Lower lobe of right lung (tissue), 2 donors: ENCODE results near the gene MYOT. TPM values are rescaled to one million over a fixed set of nuclear protein-coding genes. Genes with fewer than 3 reads are reported as not detected.

Source experiments
- ATAC-seq, 2 donors: fragments of 200-7000 bp; cut with Tn5 transposase; one replicate each; pipeline ENCODE4 v1.9.1; 2020 to 2022; ENCODE audit warnings: mild to moderate bottlenecking in 2 of 2, moderate library complexity in 2 of 2
- DNase-seq: peaks from one replicate; pipeline ENCODE4 v3.0.0-alpha.2; 2020
- H3K27ac ChIP-seq: fragments of 200-600 bp; one replicate; pipeline ENCODE4 v1.8.0; 2022
- H3K27me3 ChIP-seq: fragments of 200-600 bp; one replicate; pipeline ENCODE4 v1.8.0; 2022; ENCODE audit warnings: low read depth
- H3K36me3 ChIP-seq: fragments of 200-600 bp; one replicate; pipeline ENCODE4 v1.8.0; 2022; ENCODE audit warnings: mild to moderate bottlenecking
- H3K4me1 ChIP-seq: fragments of 200-600 bp; one replicate; pipeline ENCODE4 v1.8.0; 2022
- H3K4me3 ChIP-seq: fragments of 200-600 bp; one replicate; pipeline ENCODE4 v1.8.0; 2022; ENCODE audit warnings: mild to moderate bottlenecking
- H3K9me3 ChIP-seq: fragments of 200-600 bp; one replicate; pipeline ENCODE4 v1.8.0; 2022
- intact Hi-C: fragments of 100-400 bp; cut with DNase I; formaldehyde crosslinking; loops from one replicate; pipeline ENCODE4 v1.11.0; 2022
- long read RNA-seq: library from polyadenylated mRNA; unstranded; transcript quantifications from one replicate; pipeline ENCODE4 v2.0.0, GENCODE V29; 2021
- total RNA-seq: library from RNA; stranded (reverse); fragmentation: NEBNext Ultra II Directional; extraction: Animal tissue kit (Norgen Biotek cat#: 25700); gene quantifications from one replicate; pipeline ENCODE4 v1.2.1, GENCODE V29; 2021
- TF ChIP-seq, protein P1 (sequence below): fragments of 200-600 bp; IDR thresholded peaks from one replicate; pipeline ENCODE4 v1.8.0; 2022; ENCODE audit warnings: antibody characterized with exemption, mild to moderate bottlenecking
- donor health status: DM: no; HTN: yes; CAD: no; lungs with severe emphysema.

The MYOT gene, protein sequence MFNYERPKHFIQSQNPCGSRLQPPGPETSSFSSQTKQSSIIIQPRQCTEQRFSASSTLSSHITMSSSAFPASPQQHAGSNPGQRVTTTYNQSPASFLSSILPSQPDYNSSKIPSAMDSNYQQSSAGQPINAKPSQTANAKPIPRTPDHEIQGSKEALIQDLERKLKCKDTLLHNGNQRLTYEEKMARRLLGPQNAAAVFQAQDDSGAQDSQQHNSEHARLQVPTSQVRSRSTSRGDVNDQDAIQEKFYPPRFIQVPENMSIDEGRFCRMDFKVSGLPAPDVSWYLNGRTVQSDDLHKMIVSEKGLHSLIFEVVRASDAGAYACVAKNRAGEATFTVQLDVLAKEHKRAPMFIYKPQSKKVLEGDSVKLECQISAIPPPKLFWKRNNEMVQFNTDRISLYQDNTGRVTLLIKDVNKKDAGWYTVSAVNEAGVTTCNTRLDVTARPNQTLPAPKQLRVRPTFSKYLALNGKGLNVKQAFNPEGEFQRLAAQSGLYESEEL
- total RNA-seq: not detected
- long read RNA-seq, partial matches to known transcripts: 0 of 5 reads
- long read RNA-seq, other reads (novel, unspliced or antisense): 5 of 5 reads

DNA sequence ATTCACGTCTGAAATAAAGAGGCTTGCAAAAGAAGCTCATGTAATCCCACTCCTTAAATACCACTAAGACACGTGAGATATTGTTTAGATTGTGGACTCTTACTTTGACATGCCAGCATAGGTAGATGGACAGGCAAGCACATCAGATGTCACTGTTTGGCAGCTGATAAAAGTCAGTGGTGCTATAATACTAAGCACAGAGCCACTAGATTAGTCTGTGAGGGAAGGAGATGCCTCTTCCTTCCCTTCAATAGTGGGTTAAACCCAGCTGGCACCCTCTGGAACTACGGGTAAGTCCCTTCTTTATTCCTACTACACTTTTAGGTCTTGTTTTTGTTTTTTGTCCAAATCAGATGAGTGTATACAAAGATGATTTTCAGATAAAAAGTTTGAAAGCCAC, at the start of gene MYOT:
Gene MYOT (plus strand): TSS at position 197 of the 400 bp plus-strand sequence. CDS start 2,792 bp downstream, outside the sequence.
- intact Hi-C loops: no loop called here
- Histone ChIP-seq H3K27ac (no peak within 1 kb of the TSS), H3K4me1 (no peaks in the 10 kb centered on the region), H3K4me3 (no peak within 1 kb of the TSS), H3K27me3 (no peaks in the 10 kb centered on the region), H3K9me3 (no peaks in the 10 kb centered on the region), H3K36me3 (no peaks in the 10 kb centered on the region)
- no peak for ATAC-seq
- no peak for DNase-seq
- TF ChIP-seq, protein P1, sequence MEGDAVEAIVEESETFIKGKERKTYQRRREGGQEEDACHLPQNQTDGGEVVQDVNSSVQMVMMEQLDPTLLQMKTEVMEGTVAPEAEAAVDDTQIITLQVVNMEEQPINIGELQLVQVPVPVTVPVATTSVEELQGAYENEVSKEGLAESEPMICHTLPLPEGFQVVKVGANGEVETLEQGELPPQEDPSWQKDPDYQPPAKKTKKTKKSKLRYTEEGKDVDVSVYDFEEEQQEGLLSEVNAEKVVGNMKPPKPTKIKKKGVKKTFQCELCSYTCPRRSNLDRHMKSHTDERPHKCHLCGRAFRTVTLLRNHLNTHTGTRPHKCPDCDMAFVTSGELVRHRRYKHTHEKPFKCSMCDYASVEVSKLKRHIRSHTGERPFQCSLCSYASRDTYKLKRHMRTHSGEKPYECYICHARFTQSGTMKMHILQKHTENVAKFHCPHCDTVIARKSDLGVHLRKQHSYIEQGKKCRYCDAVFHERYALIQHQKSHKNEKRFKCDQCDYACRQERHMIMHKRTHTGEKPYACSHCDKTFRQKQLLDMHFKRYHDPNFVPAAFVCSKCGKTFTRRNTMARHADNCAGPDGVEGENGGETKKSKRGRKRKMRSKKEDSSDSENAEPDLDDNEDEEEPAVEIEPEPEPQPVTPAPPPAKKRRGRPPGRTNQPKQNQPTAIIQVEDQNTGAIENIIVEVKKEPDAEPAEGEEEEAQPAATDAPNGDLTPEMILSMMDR: no peak

DNA sequence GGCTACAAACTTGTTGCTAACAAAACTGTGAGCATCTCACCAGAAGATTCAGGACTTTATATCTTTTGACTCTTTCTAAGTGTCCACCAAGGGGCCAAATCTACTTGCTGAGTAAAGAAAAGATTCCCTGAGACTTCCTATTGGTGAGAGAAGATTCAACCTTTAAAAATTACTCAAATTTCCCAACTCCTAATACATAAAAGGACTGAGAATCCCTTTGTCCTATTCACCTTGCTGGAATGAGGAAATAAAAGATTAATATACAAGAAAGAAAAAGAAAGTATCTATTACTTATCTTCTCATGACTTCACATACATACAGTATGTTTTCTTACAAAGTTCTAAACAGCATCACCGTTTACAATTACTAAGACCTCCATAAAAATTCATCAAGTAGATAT, 47.9 kb upstream of the MYOT start:
- Histone ChIP-seq H3K9me3 (no peaks in the 10 kb centered on the region), H3K27ac (no peak overlapping the region), H3K4me1 (no peaks in the 10 kb centered on the region), H3K4me3 (no peak overlapping the region), H3K27me3 (no peaks in the 10 kb centered on the region), H3K36me3 (no peaks in the 10 kb centered on the region)
- DNase-seq: no peak
- intact Hi-C loops: no loop called here
- TF ChIP-seq, protein P1: no peak
- no peak for ATAC-seq

DNA sequence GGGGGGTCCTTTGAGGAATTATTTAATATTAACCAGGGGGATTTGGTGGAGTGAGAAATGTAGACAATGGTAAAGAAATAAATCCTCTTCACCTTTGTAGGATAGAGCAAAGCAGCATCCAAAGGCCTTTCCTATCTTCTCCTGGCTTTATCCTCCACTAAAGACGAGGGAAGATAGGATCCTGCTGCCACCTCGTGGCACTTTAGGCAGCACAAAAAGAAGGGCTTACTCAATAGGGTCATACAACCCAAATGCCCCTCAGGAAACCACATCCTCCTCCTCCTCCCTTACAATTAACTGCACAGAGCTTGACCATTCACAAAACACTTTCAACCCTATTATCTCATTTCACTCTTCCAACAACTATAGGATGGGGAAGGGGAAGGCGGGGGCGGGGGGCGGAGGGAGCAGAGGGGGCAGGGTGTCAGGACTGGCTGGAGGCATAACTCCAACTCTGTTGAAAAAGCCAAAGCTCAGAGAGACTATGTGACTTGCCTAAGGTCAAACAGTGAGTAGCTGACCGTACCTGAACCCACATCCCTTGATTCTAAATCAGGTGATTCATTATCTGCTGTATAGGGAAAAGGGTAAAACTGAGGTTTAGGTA, 45.4 kb upstream of the MYOT start:
- H3K9me3 ChIP-seq: peaks cover 3% of the 10 kb centered on the region
- intact Hi-C loops: no loop called here
- no peaks in the 10 kb centered on the region for H3K4me1 ChIP-seq
- H3K36me3 ChIP-seq: no peaks in the 10 kb centered on the region
- H3K4me3 ChIP-seq: no peak overlapping the region
- no peaks in the 10 kb centered on the region for H3K27me3 ChIP-seq
- TF ChIP-seq, protein P1: peak; percentile 11
- ATAC-seq (no peak), DNase-seq (no peak)
- H3K27ac ChIP-seq: no peak overlapping the region

- Histone ChIP-seq H3K9me3 (peaks cover 3% of the 10 kb centered on the region), H3K27ac (no peak overlapping the region), H3K36me3 (no peaks in the 10 kb centered on the region), H3K4me3 (no peak overlapping the region), H3K4me1 (no peaks in the 10 kb centered on the region), H3K27me3 (no peaks in the 10 kb centered on the region)
- DNase-seq (no peak), ATAC-seq (no peak)
- TF ChIP-seq, protein P1: no peak
- intact Hi-C loops: no loop called here
These were observed 44.7 kb upstream of the MYOT start for GRCh38 chr5:137822984-137823383.

GRCh38 chr5:137825165-137825564, 42.5 kb upstream of the MYOT start:
- peak; percentile 35 to 74 for ATAC-seq
- Histone ChIP-seq H3K9me3 (peaks cover 3% of the 10 kb centered on the region), H3K27me3 (no peaks in the 10 kb centered on the region), H3K4me1 (no peaks in the 10 kb centered on the region), H3K4me3 (no peak overlapping the region), H3K36me3 (no peaks in the 10 kb centered on the region), H3K27ac (no peak overlapping the region)
- TF ChIP-seq, protein P1: no peak
- DNase-seq: no peak
- intact Hi-C loops: no loop called here
